ENCODE measurements around the gene BTBD7.
A peak's percentile ranks its signal among the peaks of the same experiment; 100 is the strongest.
"Not testable (repeated sequence)": the region's sequence is repeated elsewhere in the genome, so short reads cannot be mapped to it uniquely, and the experiment has no call there.

BTBD7 gene

DNA sequence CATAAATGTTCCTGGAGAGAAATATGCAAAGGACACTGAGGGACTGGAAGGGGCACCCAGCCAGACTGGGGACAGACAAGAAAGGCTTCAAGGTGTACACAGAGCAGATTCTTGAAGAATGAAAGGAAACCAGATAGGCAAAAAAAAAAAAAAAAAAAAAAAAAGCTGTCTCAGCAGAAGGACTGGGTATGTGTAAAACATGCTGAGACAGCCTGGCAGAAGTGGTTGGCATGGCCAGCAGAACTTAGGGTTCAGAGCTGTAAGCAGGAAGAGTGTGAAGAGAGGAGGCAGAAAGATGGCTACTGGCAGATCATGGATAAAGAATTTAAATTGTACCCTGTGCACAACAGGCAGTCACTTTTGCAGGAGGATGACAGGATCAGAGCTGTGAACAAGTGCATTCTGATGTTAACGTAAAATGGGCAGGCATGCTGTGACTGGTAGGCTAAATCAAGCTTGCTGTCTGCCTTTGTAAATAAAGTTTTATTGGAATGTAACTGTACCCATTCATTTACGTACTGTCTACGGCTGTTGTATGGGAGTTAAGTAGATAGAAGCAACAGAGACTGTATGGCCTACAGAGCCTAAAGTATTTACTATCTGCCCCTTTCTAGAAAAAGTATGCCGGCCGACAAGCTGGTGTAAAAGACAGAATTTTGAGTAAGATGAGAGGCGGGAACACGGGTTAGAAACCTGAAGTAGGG is 83.6 kb downstream of the BTBD7 start:
- H3K4me3 ChIP-seq (ENCODE audit: low read length) = no peak overlapping the region
- TF ChIP-seq, protein P1, sequence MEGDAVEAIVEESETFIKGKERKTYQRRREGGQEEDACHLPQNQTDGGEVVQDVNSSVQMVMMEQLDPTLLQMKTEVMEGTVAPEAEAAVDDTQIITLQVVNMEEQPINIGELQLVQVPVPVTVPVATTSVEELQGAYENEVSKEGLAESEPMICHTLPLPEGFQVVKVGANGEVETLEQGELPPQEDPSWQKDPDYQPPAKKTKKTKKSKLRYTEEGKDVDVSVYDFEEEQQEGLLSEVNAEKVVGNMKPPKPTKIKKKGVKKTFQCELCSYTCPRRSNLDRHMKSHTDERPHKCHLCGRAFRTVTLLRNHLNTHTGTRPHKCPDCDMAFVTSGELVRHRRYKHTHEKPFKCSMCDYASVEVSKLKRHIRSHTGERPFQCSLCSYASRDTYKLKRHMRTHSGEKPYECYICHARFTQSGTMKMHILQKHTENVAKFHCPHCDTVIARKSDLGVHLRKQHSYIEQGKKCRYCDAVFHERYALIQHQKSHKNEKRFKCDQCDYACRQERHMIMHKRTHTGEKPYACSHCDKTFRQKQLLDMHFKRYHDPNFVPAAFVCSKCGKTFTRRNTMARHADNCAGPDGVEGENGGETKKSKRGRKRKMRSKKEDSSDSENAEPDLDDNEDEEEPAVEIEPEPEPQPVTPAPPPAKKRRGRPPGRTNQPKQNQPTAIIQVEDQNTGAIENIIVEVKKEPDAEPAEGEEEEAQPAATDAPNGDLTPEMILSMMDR (conservative IDR thresholded peaks at IDR 0.05; ENCODE audit: low read length) = no peak
- DNase-seq (ENCODE audit: low read depth) = no peak

DNA sequence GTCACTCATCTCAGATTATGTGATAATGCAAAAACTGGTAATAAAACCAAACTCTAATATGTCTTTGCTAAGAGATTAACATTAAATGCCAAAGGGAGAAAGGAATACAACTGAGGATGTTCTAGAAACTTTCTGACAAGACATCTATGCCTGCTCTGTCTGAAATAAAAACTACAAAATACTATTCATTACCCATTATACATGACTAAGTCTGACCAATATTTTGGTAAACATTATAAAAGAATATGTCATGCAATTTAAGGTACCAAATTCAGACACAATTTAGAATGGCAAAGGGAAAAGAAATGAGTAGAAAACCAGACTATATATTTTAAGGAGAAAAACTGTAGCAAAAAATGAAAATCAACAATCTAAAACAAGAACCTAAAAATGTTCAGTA is 86.3 kb downstream of the BTBD7 start:
- TF ChIP-seq, protein P1 (conservative IDR thresholded peaks at IDR 0.05; ENCODE audit: low read length) = no peak
- DNase-seq (ENCODE audit: low read depth) = no peak
- no peak overlapping the region for H3K4me3 ChIP-seq (ENCODE audit: low read length)

DNA sequence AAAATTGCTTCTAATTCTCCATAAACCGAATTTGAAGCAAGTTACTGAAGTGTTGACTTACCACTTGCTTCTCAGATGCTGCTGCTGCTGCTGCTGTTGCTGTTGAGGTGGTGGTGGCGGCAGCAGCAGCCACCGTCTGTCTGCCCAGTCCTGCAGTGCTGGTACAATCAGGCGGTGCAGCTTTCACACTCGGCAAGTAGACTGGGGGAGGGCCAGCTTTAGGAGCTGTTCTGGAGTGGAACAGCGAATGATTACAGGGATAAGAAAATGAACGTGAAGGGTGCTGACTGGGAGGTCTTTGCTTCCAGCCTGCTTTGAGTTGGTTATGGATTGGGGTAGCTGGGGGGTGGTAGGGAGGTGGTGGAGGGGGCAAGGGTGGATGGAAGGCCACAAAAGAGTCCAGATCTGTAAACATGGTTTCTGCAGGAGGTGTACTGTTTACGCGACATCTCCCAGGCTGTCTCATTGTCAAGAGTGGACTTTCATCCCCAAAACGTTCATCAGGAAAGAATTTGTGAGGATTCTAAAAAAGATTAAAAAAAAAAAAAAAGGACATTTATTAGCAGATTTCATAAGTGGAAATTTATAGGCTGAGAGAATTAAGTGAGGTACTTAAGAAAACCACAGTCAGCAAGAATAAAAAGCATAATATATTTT is 86.9 kb downstream of the BTBD7 start:
- no peak overlapping the region for H3K4me3 ChIP-seq (ENCODE audit: low read length)

DNA sequence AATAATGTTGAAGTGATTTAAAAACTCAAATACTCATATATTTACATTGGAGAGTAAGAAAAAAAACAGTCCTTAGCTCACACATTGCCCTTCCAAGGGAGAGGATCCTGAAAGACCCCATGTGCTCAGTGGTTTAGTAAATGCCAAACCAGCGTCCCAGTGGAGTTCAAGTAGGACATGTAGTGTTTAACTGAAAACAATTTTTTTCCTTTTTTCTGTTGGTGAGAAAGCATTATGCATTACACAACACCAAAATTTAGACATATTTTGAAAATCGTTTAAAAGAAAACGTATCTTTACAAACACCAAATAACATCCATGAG is 92.2 kb downstream of the BTBD7 start:
- TF ChIP-seq, protein P1 (conservative IDR thresholded peaks at IDR 0.05; ENCODE audit: low read length) = no peak
- no peak for DNase-seq (ENCODE audit: low read depth)
- no peak overlapping the region for H3K4me3 ChIP-seq (ENCODE audit: low read length)

More for the DNA sequence above, 86.9 kb downstream of the BTBD7 start:
- TF ChIP-seq, protein P1 (conservative IDR thresholded peaks at IDR 0.05; ENCODE audit: low read length) = no peak
- DNase-seq (ENCODE audit: low read depth) = no peak

DNA sequence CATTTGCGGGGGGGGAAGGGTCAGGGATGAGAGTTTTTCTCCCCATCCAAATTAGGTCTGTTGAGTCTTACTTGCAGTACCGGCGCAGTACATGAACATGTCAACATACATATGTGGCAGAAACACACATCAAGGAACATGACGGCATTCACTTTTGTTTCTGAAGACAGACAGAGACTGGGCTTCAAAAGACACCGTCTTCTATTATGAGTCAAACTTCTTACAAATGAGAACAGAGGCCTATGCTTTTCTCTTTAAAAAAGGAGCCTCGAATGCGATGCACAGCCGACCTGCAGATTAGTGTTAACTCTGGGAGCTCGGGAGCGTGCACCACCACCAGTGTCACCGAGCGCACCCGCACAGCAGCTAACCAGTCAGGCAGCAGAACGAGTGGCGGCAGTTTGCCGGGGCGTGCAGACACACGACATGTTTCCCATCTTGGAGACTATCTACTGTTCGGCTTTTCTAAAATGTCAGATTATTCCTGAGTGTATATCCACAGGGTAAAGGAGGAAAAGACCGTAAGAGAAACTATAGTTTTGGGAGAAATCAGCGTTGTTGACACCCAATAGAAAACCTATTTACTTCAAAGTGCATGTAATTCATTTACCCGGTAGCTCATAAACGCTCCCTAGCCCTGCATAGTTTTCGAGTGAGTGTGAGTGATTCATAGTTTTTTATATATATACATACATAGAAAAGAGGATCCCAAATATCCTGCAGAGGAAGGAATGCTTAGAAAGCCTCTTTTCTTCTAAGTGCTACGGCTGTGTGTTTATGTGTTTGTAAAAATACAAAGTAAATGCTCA is 92.8 kb downstream of the BTBD7 start:
- no peak overlapping the region for H3K4me3 ChIP-seq (ENCODE audit: low read length)
- peak; percentile 31 for DNase-seq (ENCODE audit: low read depth)
- TF ChIP-seq, protein P1 (conservative IDR thresholded peaks at IDR 0.05; ENCODE audit: low read length) = no peak

DNA sequence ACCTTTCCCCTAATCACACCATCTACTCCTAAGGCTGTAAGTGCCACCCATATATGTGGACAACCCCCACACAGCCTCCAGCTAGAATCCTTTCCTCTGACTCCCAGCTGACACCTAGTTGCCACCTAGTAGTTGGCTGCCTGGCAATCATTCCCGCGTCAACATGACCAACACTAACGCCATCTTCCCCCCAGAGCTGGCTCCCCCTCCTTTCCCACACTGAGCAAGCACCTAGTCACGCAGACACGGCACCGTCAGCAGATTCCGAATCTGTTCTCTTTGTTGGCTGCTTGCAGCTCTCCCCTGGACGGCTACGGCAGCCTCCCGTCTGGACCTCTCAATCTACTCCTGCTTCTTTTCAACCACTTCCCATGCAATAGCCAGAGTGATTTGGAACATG is 98.0 kb downstream of the BTBD7 start:
- DNase-seq (ENCODE audit: low read depth) = peak; percentile 76
- no peak overlapping the region for H3K4me3 ChIP-seq (ENCODE audit: low read length)
- TF ChIP-seq, protein P1 (conservative IDR thresholded peaks at IDR 0.05; ENCODE audit: low read length) = no peak

DNA sequence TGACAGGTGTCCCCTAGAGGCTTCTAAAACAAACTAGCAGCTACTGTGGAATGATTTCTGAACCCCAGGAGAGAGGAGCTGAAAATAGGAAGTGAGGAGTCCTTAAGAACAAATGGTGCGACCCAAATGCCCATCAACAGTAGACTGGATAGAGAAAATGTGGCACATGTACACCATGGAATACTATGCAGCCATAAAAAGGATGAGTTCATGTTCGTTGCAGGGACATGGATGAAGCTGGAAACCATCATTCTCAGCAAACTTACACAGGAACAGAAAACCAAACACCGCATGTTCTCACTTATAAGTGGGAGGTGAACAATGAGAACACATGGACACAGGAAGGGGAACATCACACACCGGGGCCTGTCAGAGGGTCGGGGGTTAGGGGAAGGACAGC is 99.8 kb downstream of the BTBD7 start:
- not testable (repeated sequence) for H3K4me3 ChIP-seq (ENCODE audit: low read length); DNase-seq (ENCODE audit: low read depth)
